GM12874 (cell line): ENCODE measurements around the gene NR1D1.

Experiments
- TF ChIP-seq, protein P1 (sequence below): IDR thresholded peaks from 2 replicates; pipeline ENCODE4 v1.5.1; 2011; ENCODE audit warnings: low read depth, mild to moderate bottlenecking, control low read depth, low read length, moderate library complexity; ENCODE audit not compliant: insufficient read depth

The NR1D1 gene

DNA sequence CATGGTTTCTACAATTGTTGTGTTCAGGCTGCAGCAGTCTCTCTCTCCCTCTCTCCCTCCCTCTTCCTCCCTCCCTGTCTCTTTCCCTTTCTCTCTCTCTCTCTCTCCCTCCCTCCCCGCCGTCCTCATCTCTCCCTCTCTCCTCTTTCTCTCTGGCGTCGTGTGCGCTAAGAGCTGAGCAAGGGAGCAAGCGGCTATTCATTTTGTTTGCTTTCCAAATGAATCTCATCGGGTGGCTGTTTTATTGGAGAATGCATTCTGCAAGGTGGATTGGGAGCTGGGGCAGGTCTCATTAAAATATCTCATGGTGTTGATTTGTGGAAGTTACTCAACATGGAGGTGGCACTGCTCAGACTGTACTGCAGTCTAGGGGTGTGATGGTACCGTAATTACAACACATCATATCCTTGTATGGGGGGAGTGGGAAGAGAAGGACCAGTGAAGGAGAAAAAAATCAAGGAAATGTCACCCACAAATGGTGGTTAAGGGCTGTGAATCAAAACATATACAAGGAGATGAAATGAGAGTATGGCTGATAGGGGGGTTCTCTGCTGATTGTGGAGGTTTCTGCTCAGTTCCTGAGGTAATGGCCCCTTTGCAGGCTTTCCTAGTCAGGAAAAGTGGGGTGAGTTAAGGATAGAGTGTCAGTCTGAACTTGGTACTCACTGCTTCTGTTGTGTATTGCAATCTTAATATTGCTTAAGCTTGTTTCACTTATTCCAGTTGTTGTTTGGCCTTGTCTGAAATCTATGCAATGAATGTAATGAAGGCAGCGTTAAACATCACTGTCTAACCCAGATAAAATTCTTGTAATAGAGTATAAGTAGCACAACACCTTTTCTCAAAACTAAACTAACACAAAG is 24.1 kb upstream of the NR1D1 start:
- TF ChIP-seq, protein P1, sequence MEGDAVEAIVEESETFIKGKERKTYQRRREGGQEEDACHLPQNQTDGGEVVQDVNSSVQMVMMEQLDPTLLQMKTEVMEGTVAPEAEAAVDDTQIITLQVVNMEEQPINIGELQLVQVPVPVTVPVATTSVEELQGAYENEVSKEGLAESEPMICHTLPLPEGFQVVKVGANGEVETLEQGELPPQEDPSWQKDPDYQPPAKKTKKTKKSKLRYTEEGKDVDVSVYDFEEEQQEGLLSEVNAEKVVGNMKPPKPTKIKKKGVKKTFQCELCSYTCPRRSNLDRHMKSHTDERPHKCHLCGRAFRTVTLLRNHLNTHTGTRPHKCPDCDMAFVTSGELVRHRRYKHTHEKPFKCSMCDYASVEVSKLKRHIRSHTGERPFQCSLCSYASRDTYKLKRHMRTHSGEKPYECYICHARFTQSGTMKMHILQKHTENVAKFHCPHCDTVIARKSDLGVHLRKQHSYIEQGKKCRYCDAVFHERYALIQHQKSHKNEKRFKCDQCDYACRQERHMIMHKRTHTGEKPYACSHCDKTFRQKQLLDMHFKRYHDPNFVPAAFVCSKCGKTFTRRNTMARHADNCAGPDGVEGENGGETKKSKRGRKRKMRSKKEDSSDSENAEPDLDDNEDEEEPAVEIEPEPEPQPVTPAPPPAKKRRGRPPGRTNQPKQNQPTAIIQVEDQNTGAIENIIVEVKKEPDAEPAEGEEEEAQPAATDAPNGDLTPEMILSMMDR: no peak

DNA sequence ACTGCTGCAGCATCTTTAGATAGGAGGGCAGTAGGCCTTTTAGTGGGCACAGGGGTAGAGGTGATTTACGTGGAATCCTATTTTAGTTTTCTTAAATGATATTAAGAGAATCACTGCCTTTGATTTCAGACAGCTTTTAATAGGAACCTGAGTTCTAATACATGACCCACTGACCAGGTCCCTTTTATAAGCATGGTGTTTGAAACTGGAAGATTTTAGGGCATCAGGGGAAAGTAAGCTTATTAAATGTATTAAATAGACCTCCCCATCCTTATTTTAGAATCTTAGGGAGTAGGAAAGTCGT is 23.4 kb upstream of the NR1D1 start:
- TF ChIP-seq, protein P1: no peak

- TF ChIP-seq, protein P1: 0 out of 2 replicates have a peak, but pooled peaks have one; percentile 4
Observed at GRCh38 chr17:40122999-40123810, 22.8 kb upstream of the NR1D1 start.

DNA sequence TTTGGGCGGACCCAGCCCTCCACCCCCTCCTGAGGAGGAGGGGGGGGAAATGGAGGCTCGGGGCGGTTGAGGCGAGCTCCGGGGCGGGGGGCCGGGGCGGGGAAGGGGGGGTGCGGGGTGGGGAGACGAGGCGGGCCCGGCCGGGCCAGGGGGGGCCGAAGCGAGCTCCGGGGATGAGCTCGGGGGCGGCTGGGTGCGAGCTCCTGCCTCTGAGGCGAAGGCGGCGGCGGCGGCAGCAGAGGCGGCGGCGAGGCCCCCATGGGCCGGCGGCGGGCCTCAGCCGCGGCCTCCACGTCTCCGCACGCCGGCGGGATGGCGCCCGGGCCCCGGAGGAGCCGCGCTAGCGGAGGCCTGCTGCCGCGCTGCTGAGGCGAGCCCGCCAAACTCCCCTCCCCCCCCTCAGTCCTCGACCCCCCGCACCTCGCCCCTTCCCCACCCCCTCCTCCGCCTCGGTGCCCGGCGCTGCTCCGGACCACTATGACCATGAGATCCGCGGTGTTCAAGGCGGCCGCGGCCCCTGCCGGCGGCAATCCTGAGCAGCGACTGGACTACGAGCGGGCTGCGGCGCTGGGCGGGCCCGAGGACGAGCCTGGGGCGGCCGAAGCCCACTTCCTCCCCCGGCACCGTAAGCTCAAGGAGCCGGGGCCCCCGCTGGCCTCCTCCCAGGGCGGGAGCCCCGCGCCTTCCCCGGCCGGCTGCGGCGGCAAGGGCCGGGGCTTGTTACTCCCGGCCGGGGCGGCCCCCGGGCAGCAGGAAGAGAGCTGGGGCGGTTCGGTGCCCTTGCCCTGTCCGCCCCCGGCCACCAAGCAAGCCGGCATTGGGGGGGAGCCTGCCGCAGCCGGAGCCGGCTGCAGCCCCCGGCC is 22.0 kb upstream of the NR1D1 start:
- TF ChIP-seq, protein P1: no peak

DNA sequence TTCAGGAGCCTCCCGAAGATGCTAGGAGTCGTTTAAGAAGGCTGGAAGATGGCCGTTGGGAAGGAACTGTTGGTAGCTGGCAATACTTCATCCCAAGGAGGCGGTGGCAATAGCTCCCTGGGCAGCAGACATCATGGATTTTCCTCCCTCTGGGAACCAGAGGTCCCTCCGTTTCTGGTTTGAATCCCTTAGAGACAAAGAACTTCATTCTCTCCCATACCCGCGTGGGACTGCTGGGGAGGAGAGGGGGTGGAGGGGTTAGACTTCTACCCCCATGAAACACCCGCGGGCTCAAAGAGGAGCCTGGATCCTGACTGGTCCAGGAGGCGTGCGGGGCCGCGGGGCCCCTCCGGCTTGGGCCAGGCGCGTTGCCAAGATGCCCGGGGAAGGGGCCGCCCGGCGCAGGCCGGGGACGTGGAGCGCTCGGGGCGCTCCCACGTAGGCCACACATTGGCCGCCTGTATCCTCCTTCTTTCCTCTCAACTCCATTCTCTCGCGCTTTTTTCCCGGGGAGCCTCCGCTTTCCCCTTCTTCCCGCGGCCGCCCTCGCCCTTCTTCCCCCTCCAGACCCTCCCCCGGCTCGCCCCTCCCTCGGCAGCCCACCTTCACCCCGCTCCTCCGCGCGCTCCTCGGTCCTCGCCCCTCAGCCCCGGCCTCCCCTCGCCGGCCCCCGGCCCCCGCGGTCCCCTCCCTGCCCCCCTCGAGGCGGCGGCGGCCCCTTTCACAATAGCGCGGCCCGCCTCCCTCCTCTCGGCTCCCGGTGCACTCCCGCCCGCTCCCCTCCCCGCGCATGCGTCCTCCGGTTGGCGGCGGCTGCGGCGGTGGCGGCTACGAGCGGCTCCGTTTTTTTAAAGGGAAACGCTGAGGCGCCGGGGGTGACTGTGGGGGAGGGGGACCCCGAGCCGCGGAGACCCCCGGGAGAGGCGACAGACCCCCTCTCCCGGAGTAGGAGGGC is 21.1 kb upstream of the NR1D1 start, which contains the start of gene MSL1:
Gene MSL1 (plus strand): TSS at position 791 of the 955 bp plus-strand sequence. CDS start 642 bp downstream, outside the sequence.
- TF ChIP-seq, protein P1: no peak

DNA sequence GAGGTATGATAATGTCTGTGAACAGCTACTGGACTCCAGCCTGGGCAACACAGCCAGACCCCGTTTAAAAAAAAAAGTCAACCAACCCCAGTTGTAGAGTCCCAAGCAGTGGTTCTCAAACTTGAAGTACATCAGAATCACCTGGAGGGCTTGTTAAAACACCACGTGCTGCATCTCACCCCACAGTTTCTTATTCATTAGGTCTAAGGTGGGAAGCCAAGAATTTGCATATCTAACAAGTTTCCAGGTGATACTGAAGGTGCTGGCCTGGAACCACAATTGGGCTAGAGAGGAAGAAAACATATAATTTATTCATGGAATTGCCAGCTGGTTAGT is 14.7 kb upstream of the NR1D1 start:
- TF ChIP-seq, protein P1: no peak
